Stimulated activated CD4-positive, alpha-beta T cell treated with anti-CD3 and anti-CD28 coated beads, Interleukin-12 subunit alpha, Interleukin-12 subunit beta, amount 100 ng/mL, for 48 hours (primary cell): ENCODE measurements around the gene SLC35D3.
"Not testable (repeated sequence)": the region's sequence is repeated elsewhere in the genome, so short reads cannot be mapped to it uniquely, and the experiment has no call there.

ENCODE experiments used
- DNase-seq, 3 donors: peaks; one replicate each; pipeline ENCODE4 v3.0.0-alpha.2; 2020; ENCODE audit warnings: low read depth in 2 of 3, low spot score in 1 of 3

Gene SLC35D3

GRCh38 chr6:136921936-136922684, at the start of gene SLC35D3:
TSS of gene SLC35D3 (plus strand) at chr6:136922301. CDS start at chr6:136922429, 128 bp downstream.
- DNase-seq, result no peak

- no peak for DNase-seq
Measured at GRCh38 chr6:136873748-136874147, 48.4 kb upstream of the SLC35D3 start.

- not testable (repeated sequence) for DNase-seq
Measured at GRCh38 chr6:136876469-136876868, 45.6 kb upstream of the SLC35D3 start.

- DNase-seq, result no peak
Measured at GRCh38 chr6:136880748-136881460, 41.2 kb upstream of the SLC35D3 start.

DNA sequence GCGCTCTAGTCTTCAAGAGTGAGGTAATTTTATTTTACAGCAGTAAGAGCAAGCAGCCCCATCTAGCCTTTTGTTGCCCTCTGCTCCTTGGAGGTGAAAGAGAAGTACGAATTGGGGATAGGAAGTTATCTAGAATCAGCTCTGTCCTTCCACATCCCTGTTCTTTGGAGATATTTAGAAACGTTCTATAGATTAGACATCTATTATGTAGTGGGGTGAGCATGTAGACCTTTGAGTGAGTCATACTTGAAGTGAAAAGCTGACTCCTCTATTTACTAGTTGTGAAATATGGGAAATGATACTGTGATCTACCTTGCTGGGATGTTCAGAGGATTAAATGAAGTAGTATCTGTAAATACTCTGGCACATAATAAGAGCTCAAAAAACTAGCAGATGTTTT, 36.0 kb upstream of the SLC35D3 start:
- DNase-seq, result no peak

DNA sequence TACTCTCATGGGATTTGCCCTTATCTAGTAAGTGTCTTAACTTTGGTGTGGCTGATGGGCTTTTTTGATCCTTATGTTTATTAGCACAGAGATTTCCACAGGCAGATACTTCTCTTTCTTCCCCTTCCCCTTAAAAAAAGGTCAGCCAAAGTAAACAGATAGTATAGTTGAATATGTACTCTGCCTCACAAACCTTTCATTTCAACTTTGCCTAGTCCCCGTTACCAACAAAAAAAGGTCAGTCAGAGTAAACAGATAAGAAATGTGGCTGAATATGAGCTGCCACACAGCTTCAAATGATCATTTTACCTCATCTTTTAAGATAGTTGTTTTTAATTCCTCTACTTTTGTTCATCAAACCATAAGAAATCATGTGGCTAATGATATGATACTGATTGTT, 34.1 kb upstream of the SLC35D3 start:
- no peak for DNase-seq

DNA sequence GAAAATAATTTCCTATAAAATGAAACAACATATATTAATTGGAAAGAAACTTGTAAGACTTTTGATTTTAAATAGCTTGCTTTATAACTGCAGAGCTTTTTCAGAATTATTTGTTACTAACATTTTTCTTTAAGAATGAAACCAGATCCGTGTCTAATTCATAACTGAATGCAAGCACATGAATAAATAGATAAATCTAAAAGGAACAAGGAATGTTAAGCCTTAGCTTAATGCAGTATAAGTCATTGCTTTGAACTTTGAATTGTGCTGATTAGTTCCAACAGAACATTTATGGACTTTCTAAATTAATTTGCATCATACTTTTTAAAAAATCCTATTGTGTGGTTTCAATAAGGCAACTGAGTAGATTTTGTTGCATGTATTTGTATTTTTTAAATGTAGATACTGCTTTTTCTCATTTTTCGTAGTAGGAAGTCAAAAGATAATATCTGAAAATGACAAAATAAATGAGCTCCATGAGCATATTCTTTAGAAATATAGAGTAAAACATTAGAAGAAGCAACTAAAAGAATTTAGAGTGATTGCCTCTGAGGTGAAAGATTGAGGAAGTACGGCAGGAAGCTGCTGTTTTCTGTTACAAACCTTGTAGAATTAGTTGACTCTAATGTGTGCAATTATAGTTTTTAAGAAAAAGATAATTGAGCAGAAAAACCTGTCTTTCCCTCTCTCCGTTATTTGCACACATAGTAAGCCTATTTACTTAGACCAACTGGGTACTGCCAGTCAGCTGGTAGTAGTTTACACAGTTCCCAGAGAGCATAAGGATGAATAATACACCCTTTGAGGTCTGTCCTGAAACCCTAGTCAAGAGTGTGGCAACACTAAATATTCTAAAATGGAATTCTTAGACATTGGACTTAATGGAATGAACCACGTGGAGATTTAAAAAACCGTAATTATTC, 32.6 kb upstream of the SLC35D3 start:
- DNase-seq, result no peak

DNA sequence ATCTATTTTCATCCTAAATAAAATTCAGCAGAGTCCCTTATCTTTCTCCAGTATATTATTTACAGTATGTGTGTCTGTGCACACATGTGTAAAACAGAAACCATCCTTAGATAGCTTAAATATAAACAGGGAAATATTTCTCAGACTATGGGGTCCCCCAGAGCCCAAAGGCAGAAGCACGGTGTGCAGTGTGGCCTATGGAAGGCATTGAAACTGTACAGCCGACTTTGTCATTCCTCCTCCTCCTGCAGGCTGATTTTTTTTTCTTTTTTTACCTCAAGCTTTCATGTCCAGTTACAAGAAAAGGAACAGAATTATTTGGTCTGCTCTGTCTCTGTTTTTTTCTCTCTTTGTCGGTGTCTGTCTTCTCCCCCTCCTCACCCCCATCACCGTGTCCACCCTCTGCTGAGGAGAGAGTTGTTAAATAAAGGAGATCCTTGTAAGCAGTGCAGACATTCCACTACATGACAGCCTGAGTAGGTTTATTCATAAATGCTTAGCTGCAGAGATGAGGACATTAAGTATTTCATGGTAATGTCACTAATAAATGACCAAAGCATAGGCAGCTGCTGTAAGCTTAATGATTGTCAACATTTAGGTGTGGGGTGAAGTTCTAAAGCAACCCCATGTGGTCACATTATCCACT, 31.8 kb upstream of the SLC35D3 start:
- no peak for DNase-seq

- DNase-seq, result no peak
Measured at GRCh38 chr6:136890986-136891385, 31.1 kb upstream of the SLC35D3 start.

GRCh38 chr6:136893187-136893586, 28.9 kb upstream of the SLC35D3 start:
- DNase-seq, result no peak

DNA sequence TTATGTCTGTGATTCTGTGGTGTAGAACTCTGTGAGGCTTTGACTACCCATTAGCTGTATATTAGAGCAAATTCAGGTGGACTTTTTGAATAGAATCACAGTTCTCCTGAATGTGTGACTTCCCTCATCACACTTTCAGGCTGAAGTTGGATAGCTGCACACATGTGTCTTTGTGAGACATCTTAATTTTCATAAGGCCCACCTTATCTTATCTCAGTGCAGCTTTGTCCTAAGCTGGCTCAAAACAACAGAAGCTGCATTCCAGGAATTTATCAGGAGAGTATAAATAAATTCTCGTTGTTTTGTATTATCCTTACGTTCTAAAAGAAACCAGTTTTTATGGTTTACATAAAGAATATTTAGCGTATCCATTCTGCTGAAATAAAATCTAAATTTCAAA, 26.2 kb upstream of the SLC35D3 start:
- no peak for DNase-seq

- DNase-seq, result no peak
Measured at GRCh38 chr6:136897071-136897470, 25.0 kb upstream of the SLC35D3 start.

DNA sequence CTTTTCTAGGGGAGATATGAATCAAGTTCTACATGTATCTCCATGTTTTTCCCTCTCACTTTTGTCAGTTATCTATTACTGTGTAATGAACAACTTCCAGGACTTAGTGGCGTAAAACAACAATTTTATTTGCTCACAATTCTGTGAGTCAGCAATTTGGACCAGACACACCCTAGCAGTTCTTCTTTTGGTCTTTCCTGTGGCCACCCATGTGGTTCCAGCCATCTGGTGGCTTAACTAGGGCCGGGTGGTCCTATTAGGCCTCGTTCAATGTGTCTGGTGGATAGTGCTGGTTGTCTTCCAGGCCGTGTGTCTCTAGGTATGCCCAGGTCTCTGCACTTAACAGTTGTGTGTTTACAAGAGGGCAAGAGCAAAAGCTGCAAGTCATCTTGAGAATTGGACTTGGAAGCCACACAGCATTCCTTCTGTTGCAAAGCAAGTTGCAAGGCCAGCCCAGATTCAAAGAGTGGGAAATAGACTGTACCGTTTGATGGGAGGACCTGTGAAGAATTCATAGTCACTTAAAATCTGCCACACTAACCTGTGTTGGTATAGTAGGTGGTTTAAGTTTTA, 20.8 kb upstream of the SLC35D3 start:
- DNase-seq, result no peak

DNA sequence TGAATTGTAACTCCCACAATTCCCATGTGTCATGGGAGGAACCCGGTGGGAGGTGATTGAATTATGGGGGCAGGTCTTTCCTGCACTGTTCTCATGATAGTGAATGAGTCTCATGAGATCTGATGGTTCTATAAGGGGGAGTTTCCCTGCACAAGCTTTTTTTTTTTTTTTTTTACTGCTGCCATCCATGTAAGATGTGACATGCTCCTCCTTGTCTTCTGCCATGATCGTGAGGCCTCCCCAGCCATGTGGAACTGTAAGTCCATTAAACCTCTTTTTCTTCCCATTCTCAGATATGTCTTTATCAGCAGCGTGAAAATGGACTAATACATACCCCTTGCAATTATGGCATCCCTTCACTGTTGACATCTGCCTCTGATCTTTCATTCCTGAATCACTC, 17.6 kb upstream of the SLC35D3 start:
- DNase-seq, result not testable (repeated sequence)

- no peak for DNase-seq
Measured at GRCh38 chr6:136914947-136915346, 7.2 kb upstream of the SLC35D3 start.

- no peak for DNase-seq
Measured at GRCh38 chr6:136918706-136919105, 3.4 kb upstream of the SLC35D3 start.

DNA sequence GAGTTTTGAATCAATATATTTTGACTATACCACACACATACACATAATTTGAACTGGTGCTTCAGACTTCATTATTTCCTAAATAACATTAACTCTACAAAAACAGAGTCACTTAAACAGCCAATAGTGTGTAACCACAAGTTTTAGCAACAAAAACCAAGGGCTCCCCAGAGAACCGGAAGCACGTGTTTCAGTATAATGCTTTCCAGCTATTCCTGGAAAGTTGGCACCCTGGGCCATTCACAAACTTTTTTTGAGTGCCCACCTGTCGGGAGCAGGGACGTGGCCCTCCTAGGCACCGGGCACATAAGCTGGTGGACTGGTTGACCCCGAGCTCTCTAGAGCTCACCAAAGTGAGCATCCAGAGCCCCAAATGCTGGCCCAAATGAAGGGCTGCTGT, 1.9 kb upstream of the SLC35D3 start:
- no peak for DNase-seq

DNA sequence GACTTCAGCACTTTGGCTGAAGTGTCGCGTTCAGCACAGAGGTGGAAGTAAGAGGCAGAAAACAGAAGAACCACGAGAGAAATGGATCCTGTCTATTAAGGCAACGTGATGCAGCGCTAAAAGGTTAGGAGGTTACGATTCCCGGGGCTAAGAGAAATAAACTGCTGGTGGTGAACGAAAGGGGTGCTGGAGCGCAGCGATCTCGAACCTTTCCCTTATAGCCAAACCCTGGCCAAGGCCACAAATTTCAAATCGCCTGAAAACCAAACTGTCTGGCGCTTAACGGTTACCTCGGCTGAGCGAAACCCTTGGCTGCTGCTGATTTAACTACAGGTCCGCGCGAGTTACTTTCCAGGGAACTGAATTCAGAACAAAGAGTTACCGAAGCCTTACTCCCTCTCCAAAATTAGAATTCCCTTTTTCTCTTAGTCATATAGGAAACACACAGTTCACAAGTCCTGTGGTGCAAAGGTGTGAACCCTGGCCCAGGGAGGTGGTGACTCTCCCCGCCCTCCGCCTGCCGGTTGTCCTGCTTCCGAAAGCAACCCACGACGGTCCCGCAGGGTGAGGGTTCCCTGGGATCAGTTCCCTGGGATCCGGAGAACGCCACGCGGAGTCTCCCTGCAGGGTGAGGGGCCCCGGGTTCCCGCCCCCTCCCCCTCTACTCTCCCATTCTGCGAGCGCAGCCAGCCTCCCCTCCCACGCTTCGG, 1.3 kb upstream of the SLC35D3 start:
- no peak for DNase-seq

- DNase-seq, result no peak
Measured at GRCh38 chr6:136921381-136921935, 643 bp upstream of the SLC35D3 start.

- no peak for DNase-seq
Measured at GRCh38 chr6:136922685-136923006, 545 bp downstream of the SLC35D3 start.
